ENCODE data around the gene BCOR.

The BCOR gene

GRCh38 chrX:40073439-40074054 is 24.2 kb downstream of the BCOR start:
- no peak overlapping the region for H3K9ac ChIP-seq (ENCODE audit: low read length)
- H3K4me1 ChIP-seq (ENCODE audit: control insufficient read depth, insufficient read depth, low read length): peaks cover 21% of the 10 kb centered on the region; the same call in 1 of the 2 replicates
- H3K4me3 ChIP-seq (ENCODE audit: low read depth, low read length): no peak overlapping the region
- H3K27ac ChIP-seq (ENCODE audit: low read depth, low read length): no peak overlapping the region
- H3K36me3 ChIP-seq (ENCODE audit: control insufficient read depth, insufficient read depth, low read length): peaks cover 93% of the 10 kb centered on the region
- peaks cover 5% of the 10 kb centered on the region; the same call in 1 of the 2 replicates for H3K9me3 ChIP-seq (ENCODE audit: control insufficient read depth, insufficient read depth, low read depth, low read length)
- no peaks in the 10 kb centered on the region for H3K27me3 ChIP-seq (ENCODE audit: control insufficient read depth, insufficient read depth, low read length)

GRCh38 chrX:40072246-40072645 is 25.5 kb downstream of the BCOR start:
- H3K4me3 ChIP-seq (ENCODE audit: low read depth, low read length): no peak overlapping the region
- no peak overlapping the region for H3K9ac ChIP-seq (ENCODE audit: low read length)
- H3K27ac ChIP-seq (ENCODE audit: low read depth, low read length): no peak overlapping the region
- H3K4me1 ChIP-seq (ENCODE audit: control insufficient read depth, insufficient read depth, low read length): peaks cover 10% of the 10 kb centered on the region; the same call in 1 of the 2 replicates
- H3K36me3 ChIP-seq (ENCODE audit: control insufficient read depth, insufficient read depth, low read length): peaks cover 96% of the 10 kb centered on the region
- H3K9me3 ChIP-seq (ENCODE audit: control insufficient read depth, insufficient read depth, low read depth, low read length): peaks cover 5% of the 10 kb centered on the region; the same call in 1 of the 2 replicates
- H3K27me3 ChIP-seq (ENCODE audit: control insufficient read depth, insufficient read depth, low read length): no peaks in the 10 kb centered on the region

DNA sequence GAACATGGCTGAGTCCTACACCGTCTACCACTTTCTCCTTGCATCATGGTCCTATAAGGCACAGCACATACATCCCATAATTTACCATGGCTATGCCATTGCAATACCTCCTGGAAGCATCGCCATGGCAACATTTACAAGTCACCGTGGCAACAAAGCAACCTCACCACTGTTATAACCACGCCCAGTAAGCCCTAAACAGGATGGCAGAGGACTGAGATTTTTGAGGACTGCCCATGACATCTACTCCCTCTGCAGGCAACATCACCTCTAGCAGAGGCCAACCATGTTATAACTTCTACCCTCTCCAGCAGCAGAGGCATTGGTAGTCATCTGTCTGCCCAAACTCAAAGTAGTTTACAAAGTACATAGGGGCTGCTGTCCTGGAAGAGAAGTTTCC is 29.7 kb downstream of the BCOR start:
- H3K9me3 ChIP-seq (ENCODE audit: control insufficient read depth, insufficient read depth, low read depth, low read length): no peaks in the 10 kb centered on the region; the same call in 1 of the 2 replicates

GRCh38 chrX:40066700-40067099 is 31.1 kb downstream of the BCOR start:
- Histone ChIP-seq H3K27ac (ENCODE audit: low read depth, low read length) (no peak overlapping the region), H3K4me1 (ENCODE audit: control insufficient read depth, insufficient read depth, low read length) (peaks cover 34% of the 10 kb centered on the region), H3K9me3 (ENCODE audit: control insufficient read depth, insufficient read depth, low read depth, low read length) (no peaks in the 10 kb centered on the region; the same call in 1 of the 2 replicates), H3K36me3 (ENCODE audit: control insufficient read depth, insufficient read depth, low read length) (peaks cover 92% of the 10 kb centered on the region), H3K27me3 (ENCODE audit: control insufficient read depth, insufficient read depth, low read length) (no peaks in the 10 kb centered on the region), H3K4me3 (ENCODE audit: low read depth, low read length) (no peak overlapping the region), H3K9ac (ENCODE audit: low read length) (no peak overlapping the region)

More for the DNA sequence above, 29.7 kb downstream of the BCOR start:
- Histone ChIP-seq H3K27ac (ENCODE audit: low read depth, low read length) (no peak overlapping the region), H3K27me3 (ENCODE audit: control insufficient read depth, insufficient read depth, low read length) (no peaks in the 10 kb centered on the region), H3K4me3 (ENCODE audit: low read depth, low read length) (no peak overlapping the region), H3K9ac (ENCODE audit: low read length) (no peak overlapping the region), H3K4me1 (ENCODE audit: control insufficient read depth, insufficient read depth, low read length) (peaks cover 21% of the 10 kb centered on the region; the same call in 1 of the 2 replicates), H3K36me3 (ENCODE audit: control insufficient read depth, insufficient read depth, low read length) (peaks cover 93% of the 10 kb centered on the region)

DNA sequence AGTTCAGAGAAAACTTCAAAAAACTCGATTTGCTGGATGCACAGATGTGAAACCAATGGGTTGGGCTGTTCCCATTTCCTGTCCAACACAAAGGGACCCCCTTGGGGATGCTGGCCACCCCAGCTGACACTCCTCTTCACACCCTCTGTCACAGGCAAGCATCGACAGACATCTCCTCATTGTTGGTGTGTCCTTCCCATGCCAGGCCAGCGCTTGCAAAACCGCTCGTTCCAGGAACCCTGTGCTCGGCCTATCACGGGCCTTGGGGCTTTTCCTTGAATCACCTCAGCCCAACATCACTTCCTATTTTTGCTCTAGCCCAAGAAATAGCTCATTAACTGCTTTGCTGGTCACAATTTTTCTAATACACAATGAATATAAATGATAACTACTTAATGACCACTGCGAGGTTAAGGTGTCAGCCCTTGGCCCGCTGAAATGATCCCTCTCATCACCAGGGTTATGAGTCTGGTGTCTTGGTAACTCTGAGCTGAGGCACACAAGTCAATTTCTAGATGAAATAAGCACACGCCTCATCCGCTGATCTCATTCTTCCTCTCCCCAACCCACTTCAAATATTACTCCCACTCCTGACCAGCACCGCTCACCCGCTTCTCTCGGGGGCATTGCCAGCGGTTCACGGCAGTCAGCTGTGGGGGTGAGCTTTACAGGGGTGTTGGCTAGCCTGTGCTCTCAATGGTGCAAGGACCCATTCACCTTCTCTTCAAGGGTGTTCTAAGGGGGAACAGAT is 32.3 kb downstream of the BCOR start:
- H3K4me3 ChIP-seq (ENCODE audit: low read depth, low read length): no peak overlapping the region
- no peak overlapping the region for H3K27ac ChIP-seq (ENCODE audit: low read depth, low read length)
- peaks cover 39% of the 10 kb centered on the region for H3K4me1 ChIP-seq (ENCODE audit: control insufficient read depth, insufficient read depth, low read length)
- H3K36me3 ChIP-seq (ENCODE audit: control insufficient read depth, insufficient read depth, low read length): peaks cover 93% of the 10 kb centered on the region
- no peaks in the 10 kb centered on the region; the same call in 1 of the 2 replicates for H3K9me3 ChIP-seq (ENCODE audit: control insufficient read depth, insufficient read depth, low read depth, low read length)
- H3K27me3 ChIP-seq (ENCODE audit: control insufficient read depth, insufficient read depth, low read length): no peaks in the 10 kb centered on the region
- H3K9ac ChIP-seq (ENCODE audit: low read length): no peak overlapping the region

- Histone ChIP-seq H3K9ac (ENCODE audit: low read length) (peak overlapping the region; percentile 48), H3K4me3 (ENCODE audit: low read depth, low read length) (no peak overlapping the region), H3K36me3 (ENCODE audit: control insufficient read depth, insufficient read depth, low read length) (peaks cover 90% of the 10 kb centered on the region), H3K9me3 (ENCODE audit: control insufficient read depth, insufficient read depth, low read depth, low read length) (no peaks in the 10 kb centered on the region; the same call in 1 of the 2 replicates), H3K27ac (ENCODE audit: low read depth, low read length) (no peak overlapping the region), H3K4me1 (ENCODE audit: control insufficient read depth, insufficient read depth, low read length) (peaks cover 39% of the 10 kb centered on the region), H3K27me3 (ENCODE audit: control insufficient read depth, insufficient read depth, low read length) (no peaks in the 10 kb centered on the region)
Measured at GRCh38 chrX:40064055-40064597, 33.6 kb downstream of the BCOR start.

- H3K27me3 ChIP-seq (ENCODE audit: control insufficient read depth, insufficient read depth, low read length): no peaks in the 10 kb centered on the region
- H3K9ac ChIP-seq (ENCODE audit: low read length): no peak overlapping the region
- no peak overlapping the region for H3K4me3 ChIP-seq (ENCODE audit: low read depth, low read length)
- peaks cover 39% of the 10 kb centered on the region for H3K4me1 ChIP-seq (ENCODE audit: control insufficient read depth, insufficient read depth, low read length)
- H3K27ac ChIP-seq (ENCODE audit: low read depth, low read length): no peak overlapping the region
- H3K36me3 ChIP-seq (ENCODE audit: control insufficient read depth, insufficient read depth, low read length): peaks cover 90% of the 10 kb centered on the region
- H3K9me3 ChIP-seq (ENCODE audit: control insufficient read depth, insufficient read depth, low read depth, low read length): no peaks in the 10 kb centered on the region; the same call in 1 of the 2 replicates
Measured at GRCh38 chrX:40063555-40063954, 34.2 kb downstream of the BCOR start.

- Histone ChIP-seq H3K9me3 (ENCODE audit: control insufficient read depth, insufficient read depth, low read depth, low read length) (no peaks in the 10 kb centered on the region; the same call in 1 of the 2 replicates), H3K36me3 (ENCODE audit: control insufficient read depth, insufficient read depth, low read length) (peaks cover 91% of the 10 kb centered on the region), H3K4me1 (ENCODE audit: control insufficient read depth, insufficient read depth, low read length) (peaks cover 39% of the 10 kb centered on the region), H3K9ac (ENCODE audit: low read length) (peak overlapping the region; percentile 13), H3K27me3 (ENCODE audit: control insufficient read depth, insufficient read depth, low read length) (no peaks in the 10 kb centered on the region), H3K4me3 (ENCODE audit: low read depth, low read length) (no peak overlapping the region), H3K27ac (ENCODE audit: low read depth, low read length) (no peak overlapping the region)
Measured at GRCh38 chrX:40062525-40063155, 35.1 kb downstream of the BCOR start.

DNA sequence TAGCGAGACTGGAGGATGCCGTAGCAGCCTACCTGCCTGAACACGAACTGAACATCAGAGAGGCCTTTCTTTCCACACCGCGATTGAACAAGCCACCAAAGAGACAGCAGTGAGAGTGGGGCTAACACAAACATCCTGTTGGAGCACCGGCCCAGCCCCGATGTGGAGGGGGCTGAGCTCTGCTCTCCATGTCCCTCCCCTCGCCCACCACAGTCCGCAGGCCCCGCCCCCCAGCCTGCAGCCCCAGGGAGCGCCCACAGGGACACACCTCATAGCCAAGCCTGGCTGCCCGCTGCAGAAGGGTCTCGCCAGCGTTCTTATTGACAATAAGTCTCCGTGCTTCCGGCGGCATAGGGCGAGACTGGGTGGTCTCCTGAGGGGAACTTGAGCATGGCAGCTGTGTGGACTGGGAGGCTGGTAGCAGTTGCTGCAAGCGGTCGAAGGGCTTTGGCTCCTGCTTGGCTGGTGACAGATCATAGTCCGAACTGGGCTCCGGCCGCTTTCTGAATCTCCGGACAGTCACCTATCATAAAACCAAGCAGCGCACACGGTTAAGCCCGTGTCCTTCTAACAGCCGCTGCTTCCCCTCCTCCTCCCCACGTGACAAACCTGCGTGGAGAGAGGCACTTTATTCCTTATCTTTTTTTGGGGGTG is 35.8 kb downstream of the BCOR start:
- Histone ChIP-seq H3K9ac (ENCODE audit: low read length) (no peak overlapping the region), H3K4me3 (ENCODE audit: low read depth, low read length) (no peak overlapping the region), H3K27ac (ENCODE audit: low read depth, low read length) (no peak overlapping the region), H3K36me3 (ENCODE audit: control insufficient read depth, insufficient read depth, low read length) (peaks cover 91% of the 10 kb centered on the region), H3K9me3 (ENCODE audit: control insufficient read depth, insufficient read depth, low read depth, low read length) (no peaks in the 10 kb centered on the region; the same call in 1 of the 2 replicates), H3K27me3 (ENCODE audit: control insufficient read depth, insufficient read depth, low read length) (no peaks in the 10 kb centered on the region), H3K4me1 (ENCODE audit: control insufficient read depth, insufficient read depth, low read length) (peaks cover 42% of the 10 kb centered on the region)

GRCh38 chrX:40061005-40061404 is 36.8 kb downstream of the BCOR start:
- Histone ChIP-seq H3K27ac (ENCODE audit: low read depth, low read length) (no peak overlapping the region), H3K9me3 (ENCODE audit: control insufficient read depth, insufficient read depth, low read depth, low read length) (no peaks in the 10 kb centered on the region; the same call in 1 of the 2 replicates), H3K4me1 (ENCODE audit: control insufficient read depth, insufficient read depth, low read length) (peaks cover 43% of the 10 kb centered on the region), H3K36me3 (ENCODE audit: control insufficient read depth, insufficient read depth, low read length) (peaks cover 92% of the 10 kb centered on the region), H3K27me3 (ENCODE audit: control insufficient read depth, insufficient read depth, low read length) (no peaks in the 10 kb centered on the region), H3K9ac (ENCODE audit: low read length) (no peak overlapping the region), H3K4me3 (ENCODE audit: low read depth, low read length) (no peak overlapping the region)
